ENCODE results near the gene TEKT5.

Gene TEKT5

DNA sequence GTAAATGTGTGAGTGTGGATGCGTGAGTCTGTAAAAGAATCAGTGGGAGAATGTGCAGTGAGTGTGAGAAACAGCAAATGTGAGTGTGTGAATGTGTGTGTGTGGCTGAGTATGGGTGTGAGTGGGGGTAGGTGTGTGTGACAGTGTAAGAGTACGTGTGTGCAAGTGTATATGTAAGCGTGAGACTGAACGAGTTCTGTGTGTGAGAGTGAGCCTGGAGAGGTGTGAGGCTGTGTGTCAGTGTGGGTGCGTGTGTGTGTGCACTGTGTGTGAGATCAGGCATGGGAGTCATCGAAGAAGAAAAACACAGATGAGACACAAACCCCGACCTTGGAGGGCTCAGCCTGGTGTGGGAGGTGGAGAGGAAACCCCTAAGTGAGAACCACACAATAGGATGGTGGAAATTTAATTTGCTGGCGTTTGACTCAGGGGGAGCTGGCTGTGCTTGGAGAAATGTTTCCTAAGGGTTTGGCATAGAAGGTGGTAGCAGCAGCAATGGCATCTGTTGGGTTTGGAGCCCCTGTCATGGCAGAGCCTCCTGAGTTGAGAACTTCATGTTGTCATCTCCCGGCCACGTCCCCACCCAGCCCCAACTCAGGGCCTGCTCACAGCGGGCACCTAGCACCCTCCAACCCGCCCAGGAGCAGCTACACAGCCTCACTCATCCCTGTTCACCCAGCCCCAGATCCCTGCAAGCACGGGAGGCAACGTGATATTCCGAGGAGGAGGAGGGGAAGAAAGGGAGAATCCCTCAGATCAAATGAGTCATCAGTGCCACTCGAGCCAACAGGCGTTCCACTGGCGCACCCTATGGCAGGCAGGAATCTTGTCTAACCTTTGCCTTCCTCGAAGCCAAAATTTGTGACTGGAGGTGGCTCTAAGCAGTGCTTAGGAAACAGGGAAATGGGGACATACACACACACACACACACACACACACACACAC is 34.6 kb upstream of the TEKT5 start:
- no peaks in the 10 kb centered on the region for H3K27me3 ChIP-seq (replicated peaks; ENCODE audit: control insufficient read depth, insufficient read depth, low read length)
- peaks cover 5% of the 10 kb centered on the region for H3K9me3 ChIP-seq (ENCODE audit: control insufficient read depth, low read length)
- H3K9ac ChIP-seq (ENCODE audit: low read length), result no peak overlapping the region
- H3K36me3 ChIP-seq (ENCODE audit: control insufficient read depth, insufficient read depth, low read length, severe bottlenecking), result no peaks in the 10 kb centered on the region
- H3K4me1 ChIP-seq (ENCODE audit: control insufficient read depth, insufficient read depth, low read length), result peaks cover 6% of the 10 kb centered on the region
- no peak overlapping the region for H3K4me3 ChIP-seq (ENCODE audit: low read length)
- peak; percentile 69 for DNase-seq (ENCODE audit: low read depth)

DNA sequence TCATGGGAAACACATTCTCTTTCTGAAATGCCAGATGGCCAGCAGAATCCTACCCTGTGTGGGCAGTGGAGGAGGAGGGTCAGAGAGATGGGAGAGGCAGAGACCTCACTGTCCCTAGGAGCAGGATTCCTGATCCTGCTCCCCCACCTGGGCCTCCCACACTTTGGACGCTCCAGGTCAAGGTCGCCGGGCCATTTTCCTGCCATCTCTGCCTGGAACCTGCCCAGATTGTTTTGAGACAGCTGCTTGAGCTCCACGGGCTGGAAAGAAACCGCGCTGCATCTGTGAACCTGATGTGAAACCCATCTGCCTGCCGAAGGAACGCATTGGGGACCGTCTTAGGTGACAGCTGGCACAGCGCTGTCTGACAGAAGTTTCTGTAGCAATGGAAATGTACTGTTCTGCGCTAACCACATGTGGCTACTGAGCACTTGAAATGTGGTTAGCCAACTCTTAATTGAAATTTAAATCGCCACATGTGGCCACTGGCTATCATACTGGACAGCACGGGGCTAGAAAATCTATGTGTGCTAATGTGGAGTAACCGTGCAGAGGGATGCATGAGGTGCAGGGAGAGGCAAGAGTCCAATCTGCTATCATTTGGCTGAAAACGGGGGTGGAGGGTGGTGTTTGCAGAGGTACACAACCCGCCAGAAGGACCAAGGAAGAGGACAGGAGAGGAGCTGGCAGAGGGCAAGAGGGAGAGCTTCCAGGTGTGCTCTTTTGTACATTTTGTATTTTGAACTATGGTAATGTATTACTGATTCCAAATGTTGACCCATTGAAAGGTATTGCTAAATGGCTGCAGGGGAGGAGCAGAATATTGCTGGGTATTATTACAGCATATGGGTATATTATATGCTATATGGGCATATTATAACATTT is 33.5 kb upstream of the TEKT5 start:
- H3K27me3 ChIP-seq (replicated peaks; ENCODE audit: control insufficient read depth, insufficient read depth, low read length), result no peaks in the 10 kb centered on the region
- no peak for DNase-seq (ENCODE audit: low read depth)

DNA sequence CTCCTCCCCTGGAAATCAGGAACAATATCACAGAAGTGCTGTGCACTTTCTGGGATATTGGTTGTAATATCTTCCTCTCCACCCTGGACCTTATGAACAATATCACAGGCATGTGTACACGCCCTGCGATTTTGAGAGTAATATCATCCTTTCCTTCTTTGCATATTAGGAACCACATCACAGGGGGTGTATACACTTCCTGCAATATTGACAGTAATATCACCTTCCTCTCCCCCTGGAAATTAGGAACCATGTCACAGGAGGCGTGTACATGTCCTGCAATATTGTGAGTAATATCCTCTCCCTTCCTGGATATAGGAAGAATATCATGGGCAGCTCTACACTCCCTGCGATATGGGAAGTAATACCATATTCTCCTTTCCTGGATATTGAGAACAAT is 14.2 kb upstream of the TEKT5 start:
- Histone ChIP-seq H3K36me3 (ENCODE audit: control insufficient read depth, insufficient read depth, low read length, severe bottlenecking) (no peaks in the 10 kb centered on the region), H3K4me3 (ENCODE audit: low read length) (no peak overlapping the region), H3K9me3 (ENCODE audit: control insufficient read depth, low read length) (no peaks in the 10 kb centered on the region), H3K27me3 (replicated peaks; ENCODE audit: control insufficient read depth, insufficient read depth, low read length) (peaks cover 5% of the 10 kb centered on the region), H3K4me1 (ENCODE audit: control insufficient read depth, insufficient read depth, low read length) (no peaks in the 10 kb centered on the region), H3K9ac (ENCODE audit: low read length) (no peak overlapping the region)
- no peak for DNase-seq (ENCODE audit: low read depth)

More for the DNA sequence above, 33.5 kb upstream of the TEKT5 start:
- Histone ChIP-seq H3K9me3 (ENCODE audit: control insufficient read depth, low read length) (peaks cover 3% of the 10 kb centered on the region), H3K9ac (ENCODE audit: low read length) (no peak overlapping the region), H3K4me3 (ENCODE audit: low read length) (no peak overlapping the region), H3K36me3 (ENCODE audit: control insufficient read depth, insufficient read depth, low read length, severe bottlenecking) (no peaks in the 10 kb centered on the region), H3K4me1 (ENCODE audit: control insufficient read depth, insufficient read depth, low read length) (peaks cover 6% of the 10 kb centered on the region)

DNA sequence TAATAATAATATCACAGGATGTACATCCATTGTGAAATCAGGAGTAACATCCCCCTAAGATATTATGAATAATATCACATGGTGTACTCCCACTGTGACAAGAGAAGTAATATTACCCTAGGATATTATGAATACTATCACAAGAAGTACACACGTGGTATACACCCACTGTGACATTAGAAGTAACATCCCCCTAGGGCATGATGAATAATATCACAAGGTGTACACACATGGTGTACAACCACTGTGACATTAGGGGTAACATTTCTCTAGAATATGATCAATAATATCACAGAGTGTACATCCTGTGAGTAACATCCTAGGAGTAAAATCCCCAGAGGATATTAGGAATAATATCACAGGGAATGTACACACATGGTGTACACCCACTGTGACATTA is 5.0 kb upstream of the TEKT5 start:
- Histone ChIP-seq H3K4me3 (ENCODE audit: low read length) (no peak overlapping the region), H3K9me3 (ENCODE audit: control insufficient read depth, low read length) (no peaks in the 10 kb centered on the region), H3K9ac (ENCODE audit: low read length) (no peak overlapping the region), H3K36me3 (ENCODE audit: control insufficient read depth, insufficient read depth, low read length, severe bottlenecking) (no peaks in the 10 kb centered on the region), H3K4me1 (ENCODE audit: control insufficient read depth, insufficient read depth, low read length) (no peaks in the 10 kb centered on the region), H3K27me3 (replicated peaks; ENCODE audit: control insufficient read depth, insufficient read depth, low read length) (no peaks in the 10 kb centered on the region)
- DNase-seq (ENCODE audit: low read depth), result no peak

DNA sequence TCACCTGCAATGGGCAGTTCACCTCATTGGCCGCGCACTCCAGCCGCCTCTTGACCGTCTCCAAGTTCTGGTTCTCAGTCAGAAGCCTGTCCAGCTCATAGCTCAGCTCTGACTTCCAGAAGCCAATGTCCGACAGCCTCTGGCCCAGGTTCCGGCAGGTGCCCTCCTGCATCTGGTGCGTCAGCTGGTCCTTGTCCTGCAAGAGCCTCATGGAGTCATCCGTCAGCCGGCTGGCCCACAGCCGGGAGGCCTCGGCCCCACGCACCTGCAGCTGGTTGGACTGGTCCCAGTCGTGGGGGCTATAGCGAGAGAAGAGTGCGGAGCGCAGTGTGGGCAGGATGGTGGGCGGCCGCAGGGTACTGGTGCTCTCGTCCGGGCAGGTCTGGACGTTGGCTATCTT is 424 bp downstream of the TEKT5 start:
- no peak overlapping the region for H3K9ac ChIP-seq (ENCODE audit: low read length)
- no peaks in the 10 kb centered on the region for H3K9me3 ChIP-seq (ENCODE audit: control insufficient read depth, low read length)
- H3K36me3 ChIP-seq (ENCODE audit: control insufficient read depth, insufficient read depth, low read length, severe bottlenecking), result no peaks in the 10 kb centered on the region
- no peak for DNase-seq (ENCODE audit: low read depth)
- peaks cover 14% of the 10 kb centered on the region for H3K27me3 ChIP-seq (replicated peaks; ENCODE audit: control insufficient read depth, insufficient read depth, low read length)
- H3K4me1 ChIP-seq (ENCODE audit: control insufficient read depth, insufficient read depth, low read length), result no peaks in the 10 kb centered on the region
- H3K4me3 ChIP-seq (ENCODE audit: low read length), result no peak overlapping the region

DNA sequence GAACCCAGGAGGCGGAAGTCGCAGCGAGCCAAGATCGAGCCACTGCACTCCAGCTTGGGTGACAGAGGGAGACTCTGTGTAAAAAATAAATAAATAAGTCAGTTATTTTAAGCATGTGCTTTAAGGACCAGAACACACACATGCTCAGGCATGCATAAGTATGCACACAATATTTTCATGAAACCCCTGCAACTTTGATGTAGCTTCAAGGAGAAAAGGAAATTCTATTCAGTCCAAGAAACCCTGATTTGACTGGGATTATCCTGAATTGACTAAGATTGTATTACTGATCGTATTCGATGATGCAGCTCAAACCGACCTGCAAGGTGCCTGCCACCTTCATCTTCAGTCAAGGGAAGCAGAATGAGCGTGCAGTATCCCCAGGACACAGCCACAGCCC is 841 bp downstream of the TEKT5 start:
- Histone ChIP-seq H3K9me3 (ENCODE audit: control insufficient read depth, low read length) (no peaks in the 10 kb centered on the region), H3K36me3 (ENCODE audit: control insufficient read depth, insufficient read depth, low read length, severe bottlenecking) (no peaks in the 10 kb centered on the region), H3K4me3 (ENCODE audit: low read length) (no peak overlapping the region), H3K9ac (ENCODE audit: low read length) (no peak overlapping the region), H3K27me3 (replicated peaks; ENCODE audit: control insufficient read depth, insufficient read depth, low read length) (peaks cover 14% of the 10 kb centered on the region), H3K4me1 (ENCODE audit: control insufficient read depth, insufficient read depth, low read length) (no peaks in the 10 kb centered on the region)
- DNase-seq (ENCODE audit: low read depth), result no peak

DNA sequence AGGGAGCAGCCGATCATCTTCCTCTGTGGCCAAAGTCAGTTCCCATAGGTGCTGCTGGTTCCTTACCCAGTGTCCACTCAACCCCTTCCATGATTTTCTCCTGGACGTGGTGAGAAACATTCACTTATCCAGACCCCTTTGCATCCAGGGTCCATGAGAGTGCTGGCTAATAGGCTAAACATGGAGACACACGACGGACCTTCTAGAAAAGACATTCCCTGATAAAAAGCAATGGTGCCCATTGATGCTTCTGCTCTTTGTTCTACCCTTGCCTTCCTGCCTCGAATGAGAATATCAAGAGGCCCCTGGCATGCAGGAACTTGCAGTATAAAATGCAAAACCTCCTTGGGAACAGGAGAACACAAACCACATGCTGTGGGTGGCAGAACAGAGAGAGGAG is 2.3 kb downstream of the TEKT5 start:
- Histone ChIP-seq H3K27me3 (replicated peaks; ENCODE audit: control insufficient read depth, insufficient read depth, low read length) (peaks cover 14% of the 10 kb centered on the region), H3K36me3 (ENCODE audit: control insufficient read depth, insufficient read depth, low read length, severe bottlenecking) (no peaks in the 10 kb centered on the region), H3K4me3 (ENCODE audit: low read length) (no peak overlapping the region), H3K9me3 (ENCODE audit: control insufficient read depth, low read length) (no peaks in the 10 kb centered on the region), H3K4me1 (ENCODE audit: control insufficient read depth, insufficient read depth, low read length) (no peaks in the 10 kb centered on the region), H3K9ac (ENCODE audit: low read length) (no peak overlapping the region)
- no peak for DNase-seq (ENCODE audit: low read depth)

DNA sequence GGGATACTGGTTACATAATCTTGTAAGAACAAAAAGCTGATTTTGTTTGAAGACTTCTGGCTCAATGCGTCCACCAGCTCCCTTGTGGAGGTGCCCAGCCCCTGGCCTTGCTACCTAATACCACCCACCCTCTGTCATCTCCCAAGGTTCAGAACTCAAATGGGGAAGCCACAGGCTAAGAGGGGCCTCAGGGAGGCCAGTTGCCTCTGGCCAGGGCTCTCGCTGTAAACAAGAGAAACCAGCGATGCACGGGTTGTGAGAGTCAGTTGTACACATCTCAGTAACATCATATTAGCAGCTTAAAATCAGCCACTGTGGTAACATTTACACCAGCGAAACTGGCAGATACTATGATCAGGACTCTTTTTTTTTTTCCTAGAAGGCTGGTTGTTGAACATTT is 6.0 kb downstream of the TEKT5 start:
- Histone ChIP-seq H3K27me3 (replicated peaks; ENCODE audit: control insufficient read depth, insufficient read depth, low read length) (peaks cover 14% of the 10 kb centered on the region), H3K4me1 (ENCODE audit: control insufficient read depth, insufficient read depth, low read length) (no peaks in the 10 kb centered on the region), H3K9ac (ENCODE audit: low read length) (no peak overlapping the region), H3K9me3 (ENCODE audit: control insufficient read depth, low read length) (no peaks in the 10 kb centered on the region), H3K4me3 (ENCODE audit: low read length) (no peak overlapping the region), H3K36me3 (ENCODE audit: control insufficient read depth, insufficient read depth, low read length, severe bottlenecking) (no peaks in the 10 kb centered on the region)
- no peak for DNase-seq (ENCODE audit: low read depth)

DNA sequence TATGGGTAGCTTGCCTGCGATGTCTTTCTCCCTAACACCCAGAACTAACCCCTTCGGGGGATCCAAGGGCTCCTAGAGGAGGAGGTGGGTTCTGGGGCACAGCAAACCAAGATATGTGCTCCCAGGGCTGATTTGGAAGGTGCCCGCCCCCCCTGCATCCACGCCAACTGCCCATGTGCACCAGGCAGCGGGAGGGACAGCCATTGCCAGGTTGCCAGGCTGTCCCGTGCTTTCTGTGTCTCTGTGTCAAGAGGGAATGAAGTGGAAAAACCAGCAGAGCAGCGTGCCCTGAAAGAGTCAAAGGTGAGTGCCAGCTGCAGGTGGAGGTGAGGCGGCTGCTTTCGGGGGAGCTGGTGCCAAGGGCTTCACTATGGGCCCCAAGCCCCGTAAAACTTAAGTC is 6.4 kb downstream of the TEKT5 start:
- Histone ChIP-seq H3K27me3 (replicated peaks; ENCODE audit: control insufficient read depth, insufficient read depth, low read length) (peaks cover 14% of the 10 kb centered on the region), H3K4me3 (ENCODE audit: low read length) (no peak overlapping the region), H3K4me1 (ENCODE audit: control insufficient read depth, insufficient read depth, low read length) (no peaks in the 10 kb centered on the region), H3K36me3 (ENCODE audit: control insufficient read depth, insufficient read depth, low read length, severe bottlenecking) (no peaks in the 10 kb centered on the region), H3K9me3 (ENCODE audit: control insufficient read depth, low read length) (no peaks in the 10 kb centered on the region), H3K9ac (ENCODE audit: low read length) (no peak overlapping the region)
- no peak for DNase-seq (ENCODE audit: low read depth)

DNA sequence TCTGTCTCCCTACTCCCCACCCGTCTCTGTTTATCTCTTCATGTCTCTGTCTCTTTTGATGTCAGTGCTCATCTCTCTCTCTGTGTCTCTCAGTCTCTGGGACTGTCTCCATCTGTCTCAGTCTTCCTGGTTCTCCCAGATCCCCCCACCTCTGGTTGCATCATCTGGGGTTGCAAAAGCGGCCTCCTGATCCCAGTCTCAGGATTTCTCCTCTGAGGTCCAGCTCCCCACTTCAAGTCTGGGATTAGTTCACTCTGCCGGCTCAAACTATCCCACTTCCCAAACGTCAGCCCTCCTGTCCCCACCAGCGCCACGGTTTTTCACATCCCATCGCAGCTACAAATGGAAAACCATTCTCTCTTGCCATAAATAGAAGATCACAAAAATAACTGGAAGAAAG is 9.0 kb downstream of the TEKT5 start:
- H3K4me3 ChIP-seq (ENCODE audit: low read length), result no peak overlapping the region
- no peak for DNase-seq (ENCODE audit: low read depth)
- H3K9me3 ChIP-seq (ENCODE audit: control insufficient read depth, low read length), result no peaks in the 10 kb centered on the region
- H3K4me1 ChIP-seq (ENCODE audit: control insufficient read depth, insufficient read depth, low read length), result no peaks in the 10 kb centered on the region
- H3K9ac ChIP-seq (ENCODE audit: low read length), result no peak overlapping the region
- peaks cover 17% of the 10 kb centered on the region for H3K27me3 ChIP-seq (replicated peaks; ENCODE audit: control insufficient read depth, insufficient read depth, low read length)
- H3K36me3 ChIP-seq (ENCODE audit: control insufficient read depth, insufficient read depth, low read length, severe bottlenecking), result no peaks in the 10 kb centered on the region

DNA sequence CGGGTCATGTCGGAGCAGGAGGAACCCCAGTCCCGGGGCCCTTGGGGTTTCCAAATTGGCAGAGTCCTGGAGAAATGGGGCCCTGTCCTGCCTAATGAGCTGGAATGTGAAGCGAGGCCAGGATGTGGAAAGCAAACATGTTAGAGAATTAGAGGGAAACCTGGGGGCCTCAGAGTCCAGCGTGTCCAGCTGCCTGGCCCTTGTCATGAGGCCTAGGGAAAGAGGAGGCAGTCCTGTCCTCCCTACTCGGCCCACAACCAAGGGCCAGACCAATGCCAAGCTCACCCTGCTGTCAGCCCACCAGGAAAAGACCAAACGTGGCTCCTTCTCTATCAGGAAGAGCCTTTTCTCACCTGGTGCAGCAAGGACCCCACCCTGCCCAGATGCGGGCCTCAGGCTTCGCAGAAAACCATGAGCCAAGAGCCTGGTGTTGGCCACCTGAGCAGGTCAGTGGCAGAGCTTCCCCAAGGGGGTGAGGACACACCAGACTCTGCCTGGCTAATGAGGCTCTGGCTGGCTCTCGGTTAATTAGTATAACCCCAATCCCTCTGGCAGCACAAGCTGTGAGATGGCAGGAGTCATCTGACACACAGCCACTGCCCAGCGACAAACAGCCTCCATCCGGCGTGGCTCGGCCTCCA is 10.1 kb downstream of the TEKT5 start:
- Histone ChIP-seq H3K4me3 (ENCODE audit: low read length) (no peak overlapping the region), H3K9me3 (ENCODE audit: control insufficient read depth, low read length) (no peaks in the 10 kb centered on the region), H3K9ac (ENCODE audit: low read length) (no peak overlapping the region), H3K27me3 (replicated peaks; ENCODE audit: control insufficient read depth, insufficient read depth, low read length) (peaks cover 13% of the 10 kb centered on the region), H3K36me3 (ENCODE audit: control insufficient read depth, insufficient read depth, low read length, severe bottlenecking) (no peaks in the 10 kb centered on the region), H3K4me1 (ENCODE audit: control insufficient read depth, insufficient read depth, low read length) (no peaks in the 10 kb centered on the region)
- DNase-seq (ENCODE audit: low read depth), result no peak
